ENCODE results near the gene RHOT1.
"Not testable (repeated sequence)": the region's sequence is repeated elsewhere in the genome, so short reads cannot be mapped to it uniquely, and the experiment has no call there.

Gene RHOT1

DNA sequence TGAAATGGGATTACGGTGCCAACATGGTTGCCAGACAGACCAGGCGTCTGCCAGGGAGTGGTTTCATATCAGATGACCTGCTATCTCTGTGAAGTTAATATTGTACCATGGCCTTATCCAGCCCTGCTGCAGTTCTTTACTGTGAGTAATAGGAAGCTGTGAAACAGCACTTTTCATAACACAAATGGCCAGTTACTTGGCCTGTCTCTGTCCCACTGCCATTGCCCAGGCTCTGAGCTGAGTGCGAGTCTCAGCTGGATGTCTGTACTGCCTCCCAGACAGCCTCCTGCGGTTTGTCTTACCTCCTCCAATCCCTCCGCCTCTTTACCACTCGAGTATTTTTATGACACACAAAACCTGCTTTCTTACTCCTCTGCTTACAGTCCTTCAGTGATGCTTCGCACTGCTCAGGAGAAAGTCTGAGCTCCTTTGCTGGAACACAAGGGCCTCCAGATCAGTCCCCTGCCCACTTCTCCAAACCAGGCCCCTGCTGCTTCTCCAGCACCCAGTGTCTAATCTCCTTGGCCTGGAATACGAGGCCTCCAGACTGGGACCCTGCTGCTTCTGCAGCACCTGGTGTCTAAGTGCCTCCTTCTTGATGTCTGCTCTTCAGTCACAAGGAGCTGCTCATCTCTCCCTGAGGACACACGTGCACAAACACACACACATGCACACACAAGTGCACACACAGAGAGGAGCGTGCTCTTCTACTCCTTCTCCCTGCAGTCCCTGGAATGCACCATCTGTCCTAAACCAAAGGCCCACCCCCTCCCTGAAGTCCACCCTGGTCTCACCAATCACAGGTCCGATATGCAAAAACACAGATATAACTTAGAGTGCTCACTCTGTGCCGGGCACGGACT, 17.1 kb upstream of the RHOT1 start:
- DNase-seq = no peak

DNA sequence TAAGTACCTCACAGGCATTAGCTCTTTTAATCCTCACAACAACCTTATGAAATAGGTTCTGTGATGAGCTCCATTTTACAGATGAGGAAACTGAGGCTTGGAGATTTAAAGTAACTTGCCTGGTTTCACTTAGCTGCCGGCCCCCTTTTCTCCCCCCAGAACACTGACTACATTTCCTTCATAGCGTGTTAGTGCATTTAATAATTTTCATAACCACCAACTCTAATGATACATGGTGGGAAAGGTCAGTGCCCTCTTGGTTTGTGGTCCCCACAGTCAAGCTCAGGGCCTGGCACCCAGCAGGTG, 16.5 kb upstream of the RHOT1 start:
- no peak for DNase-seq

- no peak for DNase-seq
Measured at GRCh38 chr17:32126325-32126724, 16.0 kb upstream of the RHOT1 start.

DNA sequence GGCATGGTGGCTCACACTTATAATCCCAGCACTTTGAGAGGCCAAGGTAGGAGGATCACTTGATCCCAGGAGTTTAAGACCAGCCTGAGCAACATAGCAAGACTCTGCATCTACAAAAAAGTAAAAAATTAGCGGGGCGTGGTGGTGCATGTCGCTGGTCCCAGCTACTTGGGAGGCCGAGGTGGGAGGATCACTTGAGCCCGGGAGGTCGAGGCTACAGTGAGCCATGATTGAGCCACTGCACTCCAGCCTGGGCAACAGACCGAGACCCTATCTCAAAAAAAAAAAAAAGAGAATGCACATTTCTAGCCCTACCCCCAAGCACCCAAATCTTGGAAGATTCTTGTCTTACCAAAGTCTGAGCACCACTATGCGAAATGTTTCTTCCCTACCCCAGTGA, 15.6 kb upstream of the RHOT1 start:
- DNase-seq = no peak

DNA sequence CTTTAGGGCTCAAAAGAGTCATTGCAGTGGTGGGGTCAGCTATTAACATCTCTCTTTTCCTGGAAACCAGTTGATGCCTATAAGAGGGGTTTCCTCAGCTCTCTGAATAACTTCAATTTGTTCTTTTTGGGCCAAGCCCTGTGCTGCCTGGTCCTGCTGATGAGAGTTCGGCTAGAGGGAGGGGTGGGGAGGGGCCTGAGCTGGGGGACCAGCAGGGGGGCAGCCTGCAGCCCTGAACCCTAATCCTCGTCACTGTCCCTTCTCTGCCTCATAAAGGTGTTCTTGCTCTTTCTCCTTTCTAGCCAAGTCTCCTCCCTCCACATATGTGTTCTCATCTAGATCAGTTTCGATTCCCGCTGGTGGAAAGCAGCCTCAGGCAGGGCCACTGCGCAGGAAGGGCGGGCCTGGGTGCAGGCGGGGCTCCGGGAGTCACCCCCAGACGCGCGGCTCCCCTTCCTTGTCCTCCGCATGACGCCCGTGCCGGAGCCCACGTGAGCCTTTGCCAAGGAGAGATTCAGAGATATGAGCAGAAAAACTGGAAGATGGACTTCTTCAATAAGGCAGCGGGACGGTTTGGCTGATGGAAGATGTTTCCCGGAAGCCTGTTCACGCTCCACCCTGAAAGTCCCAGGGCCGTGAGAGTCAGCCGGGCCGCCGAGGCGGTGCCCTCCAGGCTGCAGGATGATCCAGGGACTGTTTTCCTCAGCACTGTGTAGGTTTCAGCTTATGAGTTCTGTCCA, 15.0 kb upstream of the RHOT1 start:
- DNase-seq = peak; percentile 85

DNA sequence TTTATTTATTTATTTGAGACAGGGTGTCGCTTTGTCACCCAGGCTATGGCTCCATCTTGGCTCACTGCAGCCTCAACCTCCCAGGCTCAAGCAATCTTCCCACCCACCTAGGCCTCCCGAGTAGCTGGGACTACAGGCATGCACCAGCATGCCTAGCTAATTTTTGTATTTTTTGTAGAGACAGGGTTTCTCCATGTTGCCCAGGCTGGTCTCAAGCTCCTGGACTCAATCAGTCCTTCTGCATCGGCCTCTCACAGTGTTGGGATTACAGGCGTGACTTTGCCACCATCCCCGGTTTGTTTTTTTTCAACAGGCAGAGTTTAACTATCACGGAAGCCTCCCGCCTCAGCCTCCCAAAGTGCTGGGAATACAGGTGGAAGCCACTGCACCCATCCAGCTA, 13.8 kb upstream of the RHOT1 start:
- not testable (repeated sequence) for DNase-seq

- peak; percentile 32 for DNase-seq
Measured at GRCh38 chr17:32135497-32136117, 6.7 kb upstream of the RHOT1 start.

DNA sequence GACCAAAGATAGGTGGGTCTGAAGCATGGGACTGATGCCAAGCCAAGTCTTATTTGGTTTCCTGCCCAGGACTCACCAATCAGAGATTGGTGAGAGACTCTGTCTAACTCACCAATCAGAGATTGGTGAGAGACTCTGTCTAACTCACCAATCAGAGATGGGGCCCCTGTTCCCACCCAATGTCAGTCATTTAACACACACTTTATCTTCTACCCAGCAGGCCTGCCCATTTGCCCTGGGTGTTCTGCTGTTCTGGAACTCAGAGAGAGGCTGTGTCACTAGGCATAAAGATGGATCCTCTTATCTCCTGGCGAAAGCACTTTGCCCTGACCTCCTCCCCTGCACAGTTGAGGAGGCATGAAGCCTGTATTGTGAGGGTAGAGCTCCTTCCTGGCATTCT, 5.4 kb upstream of the RHOT1 start:
- peak; percentile 25 for DNase-seq

DNA sequence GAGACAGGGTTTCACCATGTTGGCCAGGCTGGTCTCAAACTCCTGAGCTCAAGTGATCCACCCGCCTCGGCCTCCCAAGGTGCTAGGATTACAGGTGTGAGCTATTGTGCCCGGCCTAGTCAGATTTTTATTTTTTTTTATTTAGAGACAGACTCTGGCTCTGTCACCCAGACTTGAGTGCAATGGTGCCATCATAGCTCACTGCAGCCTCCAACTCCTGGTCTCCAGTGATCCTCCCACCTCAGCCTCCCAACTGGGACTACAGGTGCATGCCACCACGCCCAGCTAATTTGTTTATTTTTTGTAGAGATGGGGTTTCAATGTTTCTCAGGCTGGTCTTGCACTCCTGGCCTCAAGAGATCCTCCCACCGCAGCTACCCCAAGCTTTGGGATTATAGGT, 2.8 kb upstream of the RHOT1 start:
- not testable (repeated sequence) for DNase-seq

GRCh38 chr17:32141258-32141657, 1.0 kb upstream of the RHOT1 start:
- peak; percentile 26 for DNase-seq

- DNase-seq = no peak
Measured at GRCh38 chr17:32141679-32142037, 644 bp upstream of the RHOT1 start.

GRCh38 chr17:32142857-32143526, 690 bp downstream of the RHOT1 start:
- no peak for DNase-seq

DNA sequence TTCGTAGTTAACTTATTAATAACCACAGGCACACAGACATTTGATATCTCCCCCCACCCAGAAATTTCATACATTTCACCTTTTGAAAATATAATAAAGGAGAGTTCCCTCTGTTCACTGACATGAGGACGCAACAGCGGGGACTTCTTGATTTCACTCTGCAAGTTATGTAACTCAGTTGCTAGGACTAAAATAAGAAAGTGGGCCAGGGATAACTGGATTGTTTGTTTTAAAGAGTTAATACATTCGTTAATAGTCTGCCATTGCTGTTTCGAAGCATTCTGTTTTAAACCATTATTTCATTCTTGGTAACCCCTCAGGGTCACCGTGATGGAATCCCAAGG, 1.2 kb downstream of the RHOT1 start:
- no peak for DNase-seq

GRCh38 chr17:32144442-32144841, 2.1 kb downstream of the RHOT1 start:
- DNase-seq = not testable (repeated sequence)

- no peak for DNase-seq
Measured at GRCh38 chr17:32148351-32148750, 6.0 kb downstream of the RHOT1 start.

DNA sequence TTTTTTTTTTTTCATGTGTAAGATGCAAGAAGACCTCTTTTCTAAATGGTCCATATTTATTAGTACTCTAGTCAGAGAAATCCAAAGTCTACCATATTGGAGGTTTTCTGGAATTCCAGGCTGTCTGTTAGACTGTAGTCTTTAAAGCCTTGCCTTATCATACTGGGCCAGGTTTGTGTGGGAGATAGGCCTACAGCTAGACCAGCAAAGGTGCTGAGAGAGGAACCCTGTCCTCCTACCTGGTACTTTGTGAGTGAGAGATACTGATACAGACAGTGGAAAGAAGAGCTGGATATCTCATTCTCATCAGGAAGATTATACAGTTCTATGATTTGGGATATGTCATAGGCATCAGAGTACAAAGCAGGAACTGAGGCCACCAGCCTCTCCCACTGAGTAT, 8.1 kb downstream of the RHOT1 start:
- DNase-seq = no peak

- DNase-seq = no peak
Measured at GRCh38 chr17:32152130-32152529, 9.8 kb downstream of the RHOT1 start.

GRCh38 chr17:32155896-32156295, 13.6 kb downstream of the RHOT1 start:
- DNase-seq = no peak

- no peak for DNase-seq
Measured at GRCh38 chr17:32156656-32157055, 14.4 kb downstream of the RHOT1 start.

- DNase-seq = no peak
Measured at GRCh38 chr17:32157225-32157624, 14.9 kb downstream of the RHOT1 start.

GRCh38 chr17:32158870-32159585, 16.7 kb downstream of the RHOT1 start:
- no peak for DNase-seq

DNA sequence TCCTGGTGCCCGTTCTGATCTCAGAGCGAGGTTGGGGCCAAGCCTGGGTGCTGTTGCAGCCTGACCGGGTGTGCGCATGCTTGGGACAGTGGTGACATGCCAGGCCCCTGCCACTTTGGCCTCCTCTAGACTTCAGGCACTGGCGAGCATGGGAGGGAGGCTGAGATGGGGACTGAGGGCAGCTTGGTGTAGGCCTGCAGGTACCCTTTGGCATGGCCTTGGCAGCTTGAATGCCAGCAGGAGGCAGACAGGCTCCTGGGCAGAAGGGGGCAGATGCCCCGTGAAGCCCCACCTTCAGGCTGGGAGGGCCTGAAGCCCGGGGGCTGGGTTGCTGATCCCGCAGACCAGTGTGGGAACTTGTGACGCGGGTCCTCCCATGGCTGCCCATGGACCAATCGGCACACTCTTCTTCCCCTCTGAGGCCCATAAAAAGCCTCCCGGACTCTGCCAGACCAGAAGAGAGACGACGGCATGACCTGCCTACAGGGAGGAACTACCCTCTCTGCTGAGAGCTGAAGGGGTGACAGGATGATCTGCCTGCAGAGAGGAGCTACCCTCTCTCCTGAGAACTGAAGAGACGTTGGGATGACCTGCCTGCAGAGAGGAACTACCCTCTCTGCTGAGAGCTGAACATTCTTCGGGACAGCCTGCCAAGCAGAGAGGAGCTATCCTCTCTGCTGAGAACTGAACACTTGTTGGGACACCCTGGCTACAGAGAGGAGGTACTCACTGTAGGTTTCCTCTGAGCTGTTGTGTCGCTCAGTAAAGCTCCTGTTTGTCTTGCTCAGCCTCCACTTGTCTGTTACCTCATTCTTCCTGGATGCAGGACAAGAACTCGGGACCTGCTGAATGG, 17.5 kb downstream of the RHOT1 start:
- no peak for DNase-seq
